Stomach (tissue), 9 donors: ENCODE data around the gene ATP5MC2. TPM values are rescaled to one million over a fixed set of nuclear protein-coding genes. Genes with fewer than 3 reads are reported as not detected.
A peak's percentile ranks its signal among the peaks of the same experiment; 100 is the strongest.

Experiments
- DNase-seq, 2 donors: peaks; one replicate each; pipeline versions ENCODE4 v3.0.0 to v3.0.0-alpha.2; 2013 to 2019
- H3K27ac ChIP-seq, 5 donors: fragments of 200-600 bp in 4 of 5; sonication (generic) in 4 of 5; one replicate each; pipeline ENCODE4 v1.5.1; 2013 to 2019; ENCODE audit warnings: mild to moderate bottlenecking in 1 of 5, moderate library complexity in 1 of 5
- H3K27me3 ChIP-seq, 3 donors: fragments of 200-600 bp; sonication (generic); one replicate each; pipeline ENCODE4 v1.5.1; 2017 to 2019; ENCODE audit warnings: mixed run types in 1 of 3
- H3K36me3 ChIP-seq, 4 donors: fragments of 200-600 bp; sonication (generic); 1 replicate in 3 of 4; 2 replicates in 1 of 4; pipeline ENCODE4 v1.5.1; 2016 to 2019
- H3K4me1 ChIP-seq, 4 donors: fragments of 200-600 bp; sonication (generic); one replicate each; pipeline ENCODE4 v1.5.1; 2016 to 2019
- H3K4me3 ChIP-seq, 4 donors: fragments of 200-600 bp; sonication (generic) in 3 of 4; one replicate each; pipeline ENCODE4 v1.5.1; 2016 to 2019; ENCODE audit warnings: mild to moderate bottlenecking in 1 of 4
- H3K9me3 ChIP-seq, 4 donors: fragments of 200-600 bp; sonication (generic); one replicate each; pipeline ENCODE4 v1.5.1; 2016 to 2019
- EP300 ChIP-seq: sonication (generic); formaldehyde crosslinking; IDR thresholded peaks from one replicate; pipeline ENCODE4 v1.6.1; 2017; ENCODE audit warnings: antibody characterized with exemption
- POLR2A ChIP-seq, 4 donors: fragments of 450-650 bp; IDR thresholded peaks; one replicate each; pipeline ENCODE4 v1.6.1; 2016; ENCODE audit warnings: antibody characterized with exemption in 4 of 4, control low read depth in 2 of 4, mild to moderate bottlenecking in 1 of 4, moderate library complexity in 1 of 4
- POLR2AphosphoS5 ChIP-seq, 3 donors: sonication (generic); formaldehyde crosslinking; IDR thresholded peaks; one replicate each; pipeline ENCODE4 v1.6.1; 2016; ENCODE audit warnings: antibody characterized with exemption in 3 of 3
- WGBS, 5 donors: extraction: QIAGEN DNeasy Blood & Tissue Kit in 3 of 5; methylation state at CpG; one replicate each; pipeline versions ENCODE4 v1.1.5 to v1.1.7; 2013 to 2018; 5-methylcytosine and 5-hydroxymethylcytosine counted together
- intact Hi-C: fragments of 100-400 bp; cut with DNase I; formaldehyde crosslinking; loops from one replicate; pipeline ENCODE4 v1.15.1; 2023; ENCODE audit warnings: low total_unique reads
- polyA plus RNA-seq, 3 donors: library from polyadenylated mRNA; stranded (reverse); fragments of 200-250 nt; gene quantifications; one replicate each; pipeline ENCODE4 v1.2.3, GENCODE V29; 2013
- total RNA-seq, 5 donors: library from RNA; depleted of rRNA; stranded (reverse); fragments of >200 nt; gene quantifications; one replicate each; pipeline versions ENCODE4 v1.1.0 to v1.2.3, GENCODE V29; 2014 to 2016
- TF ChIP-seq, protein P1 (sequence below), 7 experiments: fragments of 450-650 bp in 4 of 7; fragments of 200-600 bp in 3 of 7; sonication (generic) in 3 of 7; IDR thresholded peaks; one replicate each; pipeline ENCODE4 v1.5.1; 2016 to 2019; ENCODE audit warnings: antibody characterized with exemption in 7 of 7, control low read depth in 2 of 7, mild to moderate bottlenecking in 1 of 7
- donor health status: healthy with polysubstance abuse.
- donor health status: Bipolar disorder and iron deficiency.
- donor health status: healthy.

The ATP5MC2 gene
- total and polyA plus RNA-seq, 8 donors: 75.0 to 864 (median 254) TPM

DNA sequence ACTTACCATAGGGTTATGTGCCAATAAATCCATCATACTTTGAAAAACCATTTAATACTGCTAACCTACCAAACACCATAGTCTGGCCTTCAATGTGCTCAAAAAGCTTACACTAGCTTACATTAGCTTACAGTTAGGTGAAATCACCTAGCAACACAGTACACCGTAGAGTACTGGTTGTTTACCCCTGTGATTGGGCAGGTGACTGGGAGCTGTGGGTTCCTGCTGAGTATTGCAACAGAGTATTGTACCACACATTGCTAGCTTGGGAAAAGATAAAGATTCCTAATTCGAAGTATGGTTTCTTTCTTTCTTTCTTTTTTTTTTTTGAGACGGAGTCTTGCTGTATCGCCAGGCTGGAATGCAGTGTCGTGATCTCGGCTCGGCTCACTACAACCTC, 5.6 kb downstream of the ATP5MC2 start:
- Histone ChIP-seq H3K4me3 (no peak overlapping the region), H3K27ac (peak overlapping the region in 2 of 5 donors; percentile 4 to 18), H3K27me3 (no peaks in the 10 kb centered on the region), H3K4me1 (peaks cover 0 to 56% (median 35%) of the 10 kb centered on the region in 4 donors), H3K36me3 (peaks cover 55 to 88% (median 82%) of the 10 kb centered on the region in 4 donors), H3K9me3 (no peaks in the 10 kb centered on the region)
- TF ChIP-seq EP300: no peak
- no peak for TF ChIP-seq POLR2A (IDR thresholded peaks at IDR 0.05)
- TF ChIP-seq, protein P1, sequence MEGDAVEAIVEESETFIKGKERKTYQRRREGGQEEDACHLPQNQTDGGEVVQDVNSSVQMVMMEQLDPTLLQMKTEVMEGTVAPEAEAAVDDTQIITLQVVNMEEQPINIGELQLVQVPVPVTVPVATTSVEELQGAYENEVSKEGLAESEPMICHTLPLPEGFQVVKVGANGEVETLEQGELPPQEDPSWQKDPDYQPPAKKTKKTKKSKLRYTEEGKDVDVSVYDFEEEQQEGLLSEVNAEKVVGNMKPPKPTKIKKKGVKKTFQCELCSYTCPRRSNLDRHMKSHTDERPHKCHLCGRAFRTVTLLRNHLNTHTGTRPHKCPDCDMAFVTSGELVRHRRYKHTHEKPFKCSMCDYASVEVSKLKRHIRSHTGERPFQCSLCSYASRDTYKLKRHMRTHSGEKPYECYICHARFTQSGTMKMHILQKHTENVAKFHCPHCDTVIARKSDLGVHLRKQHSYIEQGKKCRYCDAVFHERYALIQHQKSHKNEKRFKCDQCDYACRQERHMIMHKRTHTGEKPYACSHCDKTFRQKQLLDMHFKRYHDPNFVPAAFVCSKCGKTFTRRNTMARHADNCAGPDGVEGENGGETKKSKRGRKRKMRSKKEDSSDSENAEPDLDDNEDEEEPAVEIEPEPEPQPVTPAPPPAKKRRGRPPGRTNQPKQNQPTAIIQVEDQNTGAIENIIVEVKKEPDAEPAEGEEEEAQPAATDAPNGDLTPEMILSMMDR (IDR thresholded peaks at IDR 0.05): no peak
- TF ChIP-seq POLR2AphosphoS5 (IDR thresholded peaks at IDR 0.05): no peak
- intact Hi-C loops: loop anchor here (10.0 kb wide), 1 partner anchor 56 kb away; no protein-coding TSS in a partner anchor
- WGBS, 5 donors: 86 to 94% (median 89%) methylated on average over 7 of the region's 7 CpGs
- no peak for DNase-seq

DNA sequence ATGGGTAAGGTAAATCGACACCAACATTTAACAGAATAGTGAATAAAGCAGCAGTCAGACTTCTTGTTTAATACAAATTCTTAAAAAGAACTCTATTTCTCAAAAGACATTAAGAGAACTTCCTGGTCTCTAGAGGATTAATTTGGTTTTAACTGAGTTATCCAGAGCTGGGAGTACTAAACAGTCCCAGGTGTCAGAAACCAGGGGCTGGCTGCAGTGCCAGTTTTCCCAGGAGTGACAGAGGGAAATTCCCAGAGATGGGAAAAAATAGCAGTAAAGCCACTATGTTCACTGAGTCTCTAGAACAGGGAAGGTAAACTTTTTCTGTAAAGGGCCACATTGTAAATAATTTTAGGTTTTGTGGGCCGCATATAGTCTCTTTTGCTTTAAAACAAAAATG, 8.8 kb downstream of the ATP5MC2 start:
- H3K9me3 ChIP-seq: no peaks in the 10 kb centered on the region
- intact Hi-C loops: no loop called here
- no peak overlapping the region for H3K4me3 ChIP-seq
- peak overlapping the region in 2 of 5 donors; percentile 14 to 35 for H3K27ac ChIP-seq
- WGBS, 5 donors: 82 to 93% (median 91%) methylated on average over 2 of the region's 2 CpGs
- TF ChIP-seq EP300: no peak
- TF ChIP-seq POLR2A (IDR thresholded peaks at IDR 0.05): no peak
- TF ChIP-seq POLR2AphosphoS5 (IDR thresholded peaks at IDR 0.05): no peak
- TF ChIP-seq, protein P1 (IDR thresholded peaks at IDR 0.05): no peak
- no peak for DNase-seq
- peaks cover 61 to 100% (median 97%) of the 10 kb centered on the region in 4 donors for H3K36me3 ChIP-seq
- H3K4me1 ChIP-seq: peaks cover 0 to 41% (median 14%) of the 10 kb centered on the region in 4 donors
- no peaks in the 10 kb centered on the region for H3K27me3 ChIP-seq

DNA sequence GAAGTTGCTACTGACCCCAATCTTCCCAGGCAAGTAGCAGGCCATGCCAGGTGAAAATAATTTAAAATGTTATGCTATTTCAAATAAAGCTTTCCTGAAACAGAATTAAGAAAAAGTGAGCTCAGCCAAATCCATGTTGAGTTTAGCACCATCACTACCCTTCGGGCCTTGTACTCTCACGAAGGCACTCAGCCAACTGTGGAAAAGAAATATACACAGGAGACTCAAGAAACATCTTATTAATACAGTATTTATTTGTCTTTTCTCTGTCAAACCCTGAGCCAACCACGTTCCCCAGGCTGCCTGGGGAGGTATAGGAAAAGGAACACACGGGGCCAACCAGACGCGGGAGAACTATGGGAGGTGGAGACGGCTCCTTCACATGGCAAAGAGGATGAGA, 10.9 kb downstream of the ATP5MC2 start:
- Histone ChIP-seq H3K4me3 (no peak overlapping the region), H3K27ac (peak overlapping the region in 4 of 5 donors; percentile 3 to 59 (median 12)), H3K27me3 (no peaks in the 10 kb centered on the region), H3K9me3 (no peaks in the 10 kb centered on the region), H3K4me1 (peaks cover 7 to 39% (median 14%) of the 10 kb centered on the region in 4 donors), H3K36me3 (peaks cover 42 to 80% (median 75%) of the 10 kb centered on the region in 4 donors)
- WGBS, 5 donors: 57 to 82% (median 78%) methylated on average over 7 of the region's 7 CpGs
- TF ChIP-seq EP300: no peak
- TF ChIP-seq, protein P1 (IDR thresholded peaks at IDR 0.05): no peak
- TF ChIP-seq POLR2AphosphoS5 (IDR thresholded peaks at IDR 0.05): no peak
- no peak for TF ChIP-seq POLR2A (IDR thresholded peaks at IDR 0.05)
- intact Hi-C loops: no loop called here
- no peak for DNase-seq

DNA sequence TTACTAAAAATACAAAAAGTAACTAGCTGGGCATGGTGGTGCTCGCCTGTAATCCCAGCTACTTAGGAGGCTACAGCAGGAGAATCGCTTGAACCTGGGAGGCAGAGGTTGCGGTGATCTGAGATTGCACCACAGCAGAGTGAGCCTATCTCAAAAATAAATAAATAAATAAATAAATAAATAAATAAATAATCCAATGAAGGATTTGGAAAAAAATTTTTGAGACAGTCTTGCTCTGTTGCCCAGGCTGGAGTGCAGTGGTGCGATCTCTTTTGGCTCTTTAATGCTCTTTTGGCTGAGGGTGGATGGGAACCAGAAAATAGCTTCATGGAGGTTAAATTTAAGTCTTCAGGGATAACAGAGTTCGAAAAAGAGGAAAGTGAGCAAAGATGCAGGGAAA, 11.7 kb downstream of the ATP5MC2 start:
- Histone ChIP-seq H3K9me3 (no peaks in the 10 kb centered on the region), H3K27me3 (no peaks in the 10 kb centered on the region), H3K4me1 (peaks cover 14 to 44% (median 20%) of the 10 kb centered on the region in 4 donors), H3K4me3 (no peak overlapping the region), H3K36me3 (peaks cover 35 to 72% (median 68%) of the 10 kb centered on the region in 4 donors), H3K27ac (peak overlapping the region in 1 of 5 donors; percentile 59)
- TF ChIP-seq POLR2A (IDR thresholded peaks at IDR 0.05) (no peak), POLR2AphosphoS5 (IDR thresholded peaks at IDR 0.05) (no peak), EP300 (no peak)
- TF ChIP-seq, protein P1 (IDR thresholded peaks at IDR 0.05): no peak
- 79 to 89% (median 87%) methylated on average over 5 of the region's 5 CpGs for WGBS, 5 donors
- intact Hi-C loops: no loop called here
- no peak for DNase-seq
